ENCODE measurements around the gene SRD5A2.
A peak's percentile ranks its signal among the peaks of the same experiment; 100 is the strongest.

Gene SRD5A2

GRCh38 chr2:31531101-31531500, 49.6 kb downstream of the SRD5A2 start:
- DNase-seq: no peak

- DNase-seq: no peak
Measured at GRCh38 chr2:31529256-31529655, 51.5 kb downstream of the SRD5A2 start.

- no peak for DNase-seq
Measured at GRCh38 chr2:31528823-31529222, 51.9 kb downstream of the SRD5A2 start.

GRCh38 chr2:31526946-31527732, 53.6 kb downstream of the SRD5A2 start:
- DNase-seq: no peak

DNA sequence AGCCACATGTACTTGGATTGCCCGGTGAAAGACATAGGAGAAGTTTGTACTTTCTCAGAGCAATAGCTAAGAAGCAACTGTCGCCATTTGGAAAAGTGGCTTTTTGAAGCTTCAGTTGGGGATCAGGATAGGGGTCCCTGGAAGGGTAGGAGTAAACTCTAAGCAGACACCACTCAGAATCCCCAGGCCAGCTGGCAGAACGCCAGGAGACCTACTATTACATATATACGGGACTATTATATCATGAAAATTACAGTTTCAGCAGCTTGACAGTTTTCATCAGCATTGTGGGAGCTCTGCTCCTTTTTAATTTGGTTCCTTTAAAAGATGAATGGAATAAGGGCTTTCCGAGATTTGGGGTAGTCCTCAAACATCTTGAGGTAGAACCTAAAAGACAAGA, 54.9 kb downstream of the SRD5A2 start:
- no peak for DNase-seq

DNA sequence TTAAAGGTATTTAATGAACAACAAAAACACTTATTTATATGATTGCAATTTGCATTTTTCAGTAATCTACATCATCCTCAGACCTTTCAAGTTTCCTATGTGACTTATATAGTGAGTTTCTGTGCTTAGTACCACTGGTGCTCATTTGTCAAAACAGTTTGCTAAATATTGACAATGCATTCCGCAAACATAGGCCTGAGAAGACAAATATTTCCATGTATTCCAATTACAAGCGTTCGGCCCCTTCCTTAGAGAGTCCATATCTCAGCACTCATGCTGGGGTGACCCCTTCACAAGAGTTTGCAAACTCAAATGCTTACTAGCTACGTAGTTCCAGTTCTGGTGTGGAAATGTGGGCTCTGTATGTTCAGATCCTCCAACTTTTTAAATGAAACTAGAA, 56.1 kb downstream of the SRD5A2 start:
- no peak for DNase-seq

GRCh38 chr2:31523871-31524492, 56.8 kb downstream of the SRD5A2 start:
- DNase-seq: peak; percentile 17 to 30

DNA sequence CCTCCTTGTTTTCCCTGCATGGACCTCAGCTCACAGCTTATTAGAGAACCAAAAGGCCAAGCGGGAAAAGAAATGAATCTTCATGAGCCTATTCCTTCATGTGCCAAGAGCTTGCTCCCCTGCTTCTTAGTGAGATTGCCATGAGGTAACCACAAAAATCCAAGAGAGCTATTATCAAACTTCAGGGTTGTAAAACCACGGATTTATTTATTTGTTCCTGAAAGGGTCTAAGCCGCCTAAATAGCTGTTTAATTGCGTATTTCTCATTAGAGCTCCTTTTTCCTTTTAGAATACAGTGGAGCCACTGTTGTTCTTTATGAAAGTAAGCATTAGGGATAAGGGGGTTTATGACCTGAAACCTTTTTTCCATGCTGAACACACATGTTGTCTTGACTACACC, 58.0 kb downstream of the SRD5A2 start:
- DNase-seq: no peak

DNA sequence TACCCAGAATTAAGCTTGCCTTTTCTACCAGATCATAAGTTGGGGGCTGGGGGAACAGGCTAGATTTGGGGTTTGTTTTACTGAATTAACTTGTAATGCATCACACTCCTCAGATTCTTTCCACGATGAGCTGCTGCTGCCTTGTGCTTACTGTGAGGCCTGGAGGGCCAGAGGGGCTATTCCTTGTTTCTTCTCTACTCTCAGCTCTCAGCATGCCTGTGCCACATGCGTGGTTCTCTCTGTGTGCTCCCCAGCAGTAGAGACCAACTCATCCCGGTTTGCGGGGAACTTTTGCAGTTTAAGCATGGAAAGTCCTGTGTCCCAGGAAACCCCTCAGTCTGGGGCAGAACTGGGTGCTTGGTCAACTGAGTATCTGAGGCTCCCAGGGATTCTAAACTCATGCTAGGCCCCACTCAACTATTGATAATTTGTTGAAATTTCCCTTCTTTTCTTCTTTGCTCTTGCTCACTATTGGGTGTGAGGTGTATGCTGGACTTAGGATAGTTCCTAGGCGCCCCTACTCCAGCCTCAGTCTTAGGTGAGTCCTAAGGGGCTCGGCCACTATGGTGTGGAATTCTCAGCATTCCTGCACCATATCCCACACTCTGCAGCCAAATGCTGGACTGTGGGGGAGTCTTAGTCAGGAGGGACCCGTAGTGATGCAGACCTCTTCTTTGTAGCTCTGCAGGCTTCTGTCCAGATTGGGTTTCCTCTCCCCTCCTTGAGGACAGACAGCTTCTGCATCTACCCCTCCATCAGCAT, 63.1 kb downstream of the SRD5A2 start:
- no peak for DNase-seq

- DNase-seq: no peak
Measured at GRCh38 chr2:31515586-31515985, 65.2 kb downstream of the SRD5A2 start.

DNA sequence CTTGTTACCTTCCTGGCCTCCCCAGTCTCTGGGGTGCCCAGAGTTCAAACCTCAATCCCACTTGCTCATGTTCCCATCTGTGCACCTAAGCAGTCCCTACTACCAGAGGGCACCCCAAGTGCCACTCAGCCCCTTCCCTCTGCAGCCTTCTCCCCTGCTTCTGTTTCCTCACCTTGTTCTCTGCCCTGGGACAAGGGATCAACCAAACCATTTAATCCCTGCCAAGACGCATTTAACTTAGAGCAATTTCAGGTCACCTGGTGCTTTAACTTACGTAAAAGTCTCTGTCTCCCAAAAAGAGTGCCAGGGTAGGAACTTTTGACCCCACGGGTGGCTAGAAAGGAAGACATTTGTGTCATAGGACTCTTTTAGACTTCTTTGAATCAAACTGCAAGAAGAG, 67.2 kb downstream of the SRD5A2 start:
- no peak for DNase-seq

DNA sequence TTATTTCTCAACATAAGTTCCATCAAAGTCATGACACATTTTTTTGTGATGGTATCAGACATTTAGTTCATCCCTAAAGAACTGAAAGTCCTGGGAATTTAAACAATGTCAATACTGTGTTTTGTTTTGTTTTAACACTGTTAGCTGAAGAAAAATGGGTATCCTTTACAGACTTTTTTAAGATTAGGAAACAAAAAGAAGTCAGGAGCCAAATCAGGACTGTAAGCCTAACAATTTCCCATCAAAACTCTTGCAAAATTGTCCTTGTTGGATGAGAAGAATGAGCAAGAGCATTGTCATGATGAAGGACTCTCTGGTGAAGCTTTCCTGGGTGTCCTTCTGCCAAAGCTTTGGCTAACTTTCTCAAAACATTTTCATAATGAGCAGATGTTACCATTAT, 69.4 kb downstream of the SRD5A2 start:
- DNase-seq: no peak

DNA sequence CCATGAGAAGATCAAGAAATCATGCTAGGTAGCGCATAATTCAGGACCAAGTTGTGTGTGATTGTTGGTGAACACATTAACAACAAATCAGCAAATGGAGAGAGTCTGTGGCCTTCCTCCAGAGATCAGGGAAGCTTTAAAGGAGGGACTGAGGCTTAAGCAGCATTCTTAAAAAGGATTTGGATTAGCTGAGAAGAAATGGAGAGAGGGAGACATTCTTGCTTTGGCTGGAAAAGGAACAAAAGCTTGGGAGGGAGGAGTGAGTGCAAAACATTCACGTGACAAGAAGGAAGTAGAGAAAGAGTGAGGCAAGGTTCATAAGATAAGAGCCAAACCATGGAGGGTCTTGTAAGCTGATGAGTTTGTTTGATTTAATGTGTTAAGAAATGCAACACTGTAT, 75.6 kb downstream of the SRD5A2 start:
- DNase-seq: no peak

DNA sequence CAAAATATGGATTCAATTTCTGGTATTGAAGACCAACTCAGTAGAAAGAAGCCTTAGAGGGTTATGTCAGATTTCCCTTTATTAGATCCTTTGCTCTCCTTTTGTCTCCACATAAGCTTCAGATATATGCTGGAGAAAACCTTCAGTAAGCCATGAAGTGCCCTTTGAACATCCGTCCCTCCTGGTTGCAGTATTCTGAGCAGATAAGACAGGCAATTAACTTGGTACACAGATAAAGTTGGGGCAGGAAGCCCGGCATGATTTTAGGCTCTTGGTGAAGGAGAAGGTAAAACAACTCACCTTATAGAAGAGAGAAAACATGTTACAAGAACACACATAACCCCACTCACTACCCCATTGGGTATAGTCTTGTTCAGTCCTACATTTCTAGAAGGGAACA, 76.4 kb downstream of the SRD5A2 start:
- DNase-seq: no peak

DNA sequence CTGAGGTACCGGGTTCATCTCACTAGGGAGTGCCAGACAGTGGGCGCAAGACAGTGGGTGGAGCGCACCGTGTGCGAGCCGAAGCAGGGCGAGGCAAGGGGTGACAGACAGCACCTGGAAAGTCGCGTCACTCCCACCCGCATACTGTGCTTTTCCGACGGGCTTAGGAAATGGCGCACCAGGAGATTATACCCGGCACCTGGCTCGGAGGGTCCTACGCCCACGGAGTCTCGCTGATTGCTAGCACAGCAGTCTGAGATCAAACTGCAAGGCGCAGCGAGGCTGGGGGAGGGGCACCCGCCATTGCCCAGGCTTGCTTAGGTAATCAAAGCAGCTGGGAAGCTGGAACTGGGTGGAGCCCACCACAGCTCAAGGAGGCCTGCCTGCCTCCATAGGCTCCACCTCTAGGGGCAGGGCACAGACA, 84.3 kb downstream of the SRD5A2 start:
- DNase-seq: peak; percentile 26 to 44

DNA sequence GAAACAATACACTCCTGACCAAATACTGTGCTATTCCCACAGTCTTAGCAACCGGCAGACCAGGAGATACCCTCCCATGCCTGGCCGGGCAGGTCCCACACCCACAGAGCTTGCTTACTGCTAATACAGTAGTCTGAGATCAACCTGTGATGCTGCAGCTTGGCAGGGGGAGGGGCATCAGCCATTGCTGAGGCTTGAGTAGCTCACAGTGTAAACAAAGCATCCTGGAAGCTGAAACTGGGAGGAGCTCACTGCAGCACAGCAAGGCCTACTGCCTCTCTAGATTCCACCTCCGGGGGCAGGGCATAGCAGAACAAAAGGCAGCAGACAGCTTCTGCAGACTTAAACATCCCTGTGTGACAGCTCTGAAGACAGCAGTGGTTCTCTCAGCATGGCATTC, 91.4 kb downstream of the SRD5A2 start:
- DNase-seq: peak; percentile 62 to 71

DNA sequence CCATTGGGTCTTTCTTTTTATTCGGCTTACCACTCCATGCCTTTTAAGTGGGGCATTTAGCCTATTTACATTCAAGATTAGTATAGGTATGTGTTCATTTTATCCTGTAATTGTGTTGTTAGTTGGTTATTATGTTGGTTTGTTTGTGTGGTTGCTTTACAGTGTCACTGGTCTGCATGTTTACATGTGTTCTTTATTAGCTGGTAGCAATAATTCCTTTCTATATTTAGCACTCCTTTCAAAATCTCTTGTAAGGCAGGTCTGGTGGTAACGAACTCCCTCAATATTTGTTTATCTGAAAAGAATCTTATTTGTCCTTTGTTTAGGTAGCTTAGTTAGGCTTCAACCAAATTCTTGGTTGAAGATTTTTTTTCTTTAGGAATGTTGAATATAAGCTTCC, 97.5 kb downstream of the SRD5A2 start:
- DNase-seq: no peak

GRCh38 chr2:31476511-31477180, 104.1 kb downstream of the SRD5A2 start:
- DNase-seq: no peak

- DNase-seq: no peak
Measured at GRCh38 chr2:31475692-31476091, 105.0 kb downstream of the SRD5A2 start.

- no peak for DNase-seq
Measured at GRCh38 chr2:31474296-31474695, 106.4 kb downstream of the SRD5A2 start.
